GM10847 (cell line): ENCODE results near the gene LRRTM4.

Source experiments
- POLR2A ChIP-seq: IDR thresholded peaks from 2 replicates; pipeline ENCODE4 v1.6.1; 2011; ENCODE audit not compliant: insufficient read length; ENCODE audit errors: extremely low read depth

The LRRTM4 gene

DNA sequence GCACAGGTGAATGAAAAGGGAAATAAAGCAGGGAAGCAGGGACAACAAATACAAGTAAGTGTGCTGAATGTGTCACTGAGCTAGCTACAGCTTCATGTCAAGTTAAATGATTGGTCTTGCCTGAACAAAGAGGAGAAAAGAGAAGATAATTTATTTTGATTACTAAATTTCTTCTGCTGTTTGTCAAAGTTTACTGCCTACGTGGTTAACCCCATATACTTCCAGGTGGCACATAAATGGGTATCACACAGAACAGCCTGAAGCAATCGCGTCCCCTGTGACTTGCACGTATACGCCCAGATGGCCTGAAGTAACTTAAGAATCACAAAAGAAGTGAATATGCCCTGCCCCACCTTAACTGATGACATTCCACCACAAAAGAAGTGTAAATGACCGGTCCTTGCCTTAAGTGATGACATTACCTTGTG is 434.2 kb downstream of the LRRTM4 start:
- no peak for TF ChIP-seq POLR2A

DNA sequence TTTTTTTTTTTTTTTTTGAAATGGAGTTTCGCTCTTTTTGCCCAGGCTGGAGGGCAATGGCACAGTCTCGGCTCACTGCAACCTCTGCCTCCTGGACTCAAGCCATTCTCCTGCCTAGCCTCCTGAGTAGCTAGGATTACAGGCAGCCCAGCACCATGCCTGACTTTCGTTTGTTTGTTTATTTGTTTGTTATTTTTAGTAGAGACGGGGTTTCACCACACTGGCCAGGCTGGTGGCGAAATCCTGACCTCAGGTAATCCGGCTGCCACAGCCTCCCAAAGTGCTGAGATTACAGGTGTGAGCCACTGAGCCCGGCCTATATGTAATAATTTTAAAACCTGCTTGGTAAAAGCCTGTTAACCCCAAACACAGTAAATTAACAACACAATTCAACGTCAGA is 435.7 kb downstream of the LRRTM4 start:
- no peak for TF ChIP-seq POLR2A

DNA sequence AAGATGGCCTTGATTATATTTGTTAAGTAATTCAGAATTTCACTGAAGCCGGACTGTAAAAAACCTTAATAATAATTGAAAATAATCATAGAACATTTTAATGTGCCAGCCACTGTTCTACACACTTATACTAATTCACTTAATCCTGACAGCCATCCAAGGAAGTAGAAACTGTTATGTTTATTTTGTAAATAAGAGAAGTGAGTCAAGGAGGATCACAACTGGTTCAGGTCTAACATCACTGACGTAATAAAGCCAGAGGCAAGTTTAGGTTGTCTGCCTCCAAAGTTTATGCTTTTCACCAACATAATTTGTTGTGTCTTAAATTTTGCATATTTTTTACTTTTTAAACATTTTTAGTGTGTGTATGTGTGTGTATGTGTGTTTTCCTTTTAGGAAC is 436.1 kb downstream of the LRRTM4 start:
- no peak for TF ChIP-seq POLR2A

DNA sequence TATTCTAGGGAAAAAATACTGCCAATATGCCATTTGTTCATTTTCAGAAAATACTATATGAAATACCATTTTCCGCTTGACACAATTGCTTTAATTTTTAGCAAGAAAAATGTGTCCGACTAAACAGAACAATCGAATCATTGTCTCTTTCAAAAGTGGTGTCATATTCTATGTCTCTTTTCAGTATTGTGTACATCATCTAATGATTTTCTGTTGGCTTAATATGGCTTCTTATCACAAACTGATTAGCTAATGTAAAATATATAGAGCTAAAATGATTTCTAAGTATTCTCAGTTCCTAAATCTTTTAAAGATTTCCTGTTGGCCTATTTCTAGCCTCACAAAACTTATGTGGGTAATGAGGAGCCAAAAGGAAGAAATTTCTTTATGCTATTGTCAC is 436.6 kb downstream of the LRRTM4 start:
- TF ChIP-seq POLR2A, result no peak

DNA sequence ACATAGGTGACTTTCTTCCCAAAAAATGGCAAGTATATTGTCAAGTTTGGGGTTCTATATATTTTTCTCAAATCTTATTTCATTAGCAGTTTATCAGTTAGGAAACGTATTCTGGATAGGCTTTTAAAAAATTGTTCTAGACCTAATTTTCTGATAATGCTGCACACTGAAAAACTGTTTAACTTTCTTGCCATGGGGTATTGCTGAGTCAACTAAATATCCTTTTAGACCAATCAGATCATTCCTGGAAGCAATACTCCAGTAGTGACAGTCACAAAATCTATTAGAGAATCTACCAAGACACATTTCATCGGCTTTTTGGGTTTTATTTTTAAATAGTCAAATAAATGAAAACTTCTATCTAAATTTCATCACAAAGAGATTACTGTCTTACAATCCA is 440.6 kb downstream of the LRRTM4 start:
- TF ChIP-seq POLR2A, result no peak

DNA sequence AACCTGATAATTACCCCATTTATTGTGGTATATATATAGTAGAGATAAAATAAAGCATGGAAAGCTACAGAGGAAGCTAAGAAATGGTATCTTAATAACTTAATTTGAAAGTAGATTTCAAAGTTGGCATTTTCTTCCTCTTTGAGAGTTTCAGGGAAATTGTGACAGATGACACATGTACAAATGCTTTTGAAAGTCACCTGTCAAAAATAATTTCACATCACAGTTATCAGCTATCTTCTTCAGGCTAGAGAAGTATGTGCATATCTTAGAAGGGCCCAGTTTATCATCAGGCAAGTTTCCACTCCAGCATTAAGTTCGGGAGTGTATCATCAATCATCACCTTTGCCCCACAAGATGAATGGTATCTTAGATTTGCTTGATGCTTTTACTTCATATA is 457.9 kb downstream of the LRRTM4 start:
- TF ChIP-seq POLR2A, result no peak

DNA sequence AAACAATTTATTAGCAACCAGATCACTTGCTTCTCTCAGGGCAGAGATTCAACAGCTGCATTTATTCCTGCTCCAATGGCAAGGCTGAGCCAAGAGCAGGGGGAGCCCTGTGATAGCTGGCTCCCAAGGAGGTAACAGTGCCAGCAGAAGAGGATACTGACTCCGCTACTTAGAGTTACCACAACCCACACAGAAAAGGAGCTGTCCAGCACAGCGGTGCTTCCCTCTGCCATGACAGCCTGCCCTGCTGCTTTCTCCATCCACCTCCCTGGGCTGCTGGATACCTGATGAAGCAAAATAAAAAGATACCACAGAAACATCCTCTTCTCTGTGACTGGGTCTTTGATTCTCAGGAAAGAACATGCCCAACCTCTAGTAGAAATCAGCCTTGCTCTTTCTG is 467.2 kb downstream of the LRRTM4 start:
- no peak for TF ChIP-seq POLR2A

DNA sequence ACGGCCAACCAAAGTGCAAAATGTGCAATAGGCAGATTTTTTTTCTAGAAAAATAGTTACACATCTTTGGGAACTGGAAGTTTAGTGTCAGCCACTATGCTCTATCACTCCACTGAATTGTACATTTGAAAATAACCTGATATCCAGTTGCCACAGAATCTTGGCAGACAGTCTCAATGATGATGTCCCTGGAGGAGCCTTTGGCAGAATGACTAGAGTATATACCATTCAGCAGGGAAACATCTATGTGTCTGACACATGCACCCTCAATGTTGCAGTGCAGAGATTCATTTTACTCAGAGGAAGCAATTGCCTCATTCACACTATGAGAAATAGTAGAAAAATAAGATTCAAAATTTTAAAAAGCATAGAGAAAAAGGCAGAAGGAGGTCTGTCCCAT is 475.8 kb downstream of the LRRTM4 start:
- TF ChIP-seq POLR2A, result no peak

DNA sequence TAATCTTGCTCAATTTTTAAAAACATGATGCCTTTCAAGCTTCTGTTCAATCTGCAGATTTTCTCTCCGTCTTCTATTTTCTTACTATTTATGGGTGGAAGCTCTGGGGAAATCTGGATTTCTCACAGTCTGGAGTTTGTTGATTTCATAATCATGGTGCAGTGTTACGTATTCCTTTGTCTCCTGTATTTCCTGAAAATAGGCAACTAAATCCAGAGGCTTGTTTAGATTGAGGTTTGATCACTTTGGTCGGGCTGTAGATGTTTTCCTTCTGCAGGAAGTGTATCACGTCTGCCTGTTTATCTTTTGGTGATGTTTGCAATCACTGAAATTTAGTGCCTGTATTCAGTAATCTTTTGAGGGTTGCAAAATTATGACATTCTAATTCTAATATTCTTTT is 487.7 kb downstream of the LRRTM4 start:
- TF ChIP-seq POLR2A, result no peak

DNA sequence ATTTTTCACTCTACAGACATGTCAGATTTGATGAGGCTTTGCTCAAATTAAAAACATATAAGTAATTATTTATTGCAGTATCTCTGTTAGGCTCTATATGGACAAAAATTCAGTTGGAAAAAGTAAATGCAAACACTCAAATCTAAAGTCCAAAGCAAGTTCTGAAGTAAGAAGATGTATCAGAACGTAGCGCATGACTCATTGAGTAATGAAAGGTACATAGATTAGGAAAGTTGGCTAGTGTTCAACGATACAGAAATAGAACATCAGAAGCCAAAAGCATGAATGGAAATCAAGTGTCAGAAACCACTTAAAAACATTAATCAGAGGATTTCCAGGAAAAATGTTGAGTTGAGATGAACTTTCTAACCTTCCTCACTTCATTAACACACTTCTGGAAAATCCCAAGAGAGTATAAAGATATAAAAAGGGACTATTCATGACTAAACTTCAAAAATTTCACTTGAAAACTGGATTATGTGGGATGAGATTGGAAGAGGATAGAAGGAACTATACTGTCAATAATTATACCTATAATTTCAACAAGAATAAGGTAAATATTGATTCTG is 494.1 kb downstream of the LRRTM4 start:
- TF ChIP-seq POLR2A, result no peak

DNA sequence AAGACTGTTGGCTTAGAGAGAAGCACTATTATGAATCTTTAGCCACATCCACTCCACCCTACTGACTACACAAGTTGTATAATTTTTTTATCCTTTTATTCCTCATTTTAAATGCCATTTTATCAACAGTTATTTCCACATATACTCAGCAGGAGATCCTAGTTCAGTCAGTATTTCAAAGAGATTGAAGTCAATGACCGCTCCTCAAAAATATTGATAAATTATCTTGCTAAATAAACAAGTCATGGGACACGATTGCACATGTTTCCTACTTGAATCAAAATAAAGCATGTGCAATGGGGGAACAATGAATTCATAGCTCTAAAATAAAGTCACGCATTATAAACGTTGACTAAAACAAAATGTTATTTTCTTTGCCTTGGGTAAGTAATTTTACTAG is 496.5 kb downstream of the LRRTM4 start:
- TF ChIP-seq POLR2A, result no peak

DNA sequence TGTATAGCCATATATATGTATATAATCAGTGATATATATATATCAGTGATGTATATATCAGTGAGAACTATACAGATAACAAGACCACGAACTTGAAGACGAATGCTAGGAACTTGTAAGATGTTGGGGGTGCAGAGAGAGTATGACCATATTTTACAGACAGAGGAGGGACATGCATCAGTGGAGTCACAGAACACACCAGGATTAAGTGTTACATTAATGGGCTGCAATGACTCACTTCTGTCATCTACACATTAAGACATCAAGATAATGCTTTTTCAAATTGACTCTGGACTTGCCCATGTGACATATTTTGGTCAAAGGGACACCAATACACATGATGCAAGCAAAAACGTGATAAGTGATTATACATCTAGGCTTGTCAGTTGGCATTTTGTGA is 501.0 kb downstream of the LRRTM4 start:
- no peak for TF ChIP-seq POLR2A

DNA sequence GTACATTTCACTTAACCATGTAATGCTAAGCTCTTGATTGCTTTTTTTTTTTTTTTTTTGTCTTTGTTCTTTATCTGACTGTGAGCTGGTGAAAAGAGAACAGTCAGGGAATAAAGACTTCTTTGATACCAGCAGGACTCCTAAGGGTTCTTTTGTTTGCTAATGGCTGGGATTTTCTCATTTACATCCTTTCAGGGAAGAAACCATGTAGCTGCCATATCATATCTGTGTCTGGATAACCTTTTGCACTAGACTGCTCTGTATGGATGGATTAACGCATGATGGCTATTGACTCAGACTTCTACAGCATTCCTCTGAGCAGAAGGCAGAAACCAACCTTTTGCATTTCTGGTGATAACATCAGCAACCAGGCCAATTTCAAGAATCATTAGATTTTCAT is 504.0 kb downstream of the LRRTM4 start:
- TF ChIP-seq POLR2A, result no peak

DNA sequence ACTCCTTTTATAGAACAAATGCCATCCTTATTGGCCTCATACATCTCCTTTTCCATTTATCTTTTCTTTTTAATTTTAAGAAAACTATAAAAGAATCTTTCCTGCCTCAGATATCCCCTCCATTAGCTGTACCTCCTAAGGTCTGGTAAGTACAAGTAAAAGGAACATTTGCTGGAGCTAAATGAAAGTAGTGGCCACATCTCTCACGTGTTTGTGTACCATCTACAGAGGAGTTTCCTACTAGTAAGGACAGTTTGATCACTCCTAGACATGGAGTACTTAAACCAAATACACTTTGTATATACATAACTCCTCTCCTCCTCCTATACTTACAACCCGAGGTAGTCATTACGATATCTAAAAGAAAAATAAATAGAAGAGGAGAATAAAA is 504.8 kb downstream of the LRRTM4 start:
- TF ChIP-seq POLR2A, result no peak

DNA sequence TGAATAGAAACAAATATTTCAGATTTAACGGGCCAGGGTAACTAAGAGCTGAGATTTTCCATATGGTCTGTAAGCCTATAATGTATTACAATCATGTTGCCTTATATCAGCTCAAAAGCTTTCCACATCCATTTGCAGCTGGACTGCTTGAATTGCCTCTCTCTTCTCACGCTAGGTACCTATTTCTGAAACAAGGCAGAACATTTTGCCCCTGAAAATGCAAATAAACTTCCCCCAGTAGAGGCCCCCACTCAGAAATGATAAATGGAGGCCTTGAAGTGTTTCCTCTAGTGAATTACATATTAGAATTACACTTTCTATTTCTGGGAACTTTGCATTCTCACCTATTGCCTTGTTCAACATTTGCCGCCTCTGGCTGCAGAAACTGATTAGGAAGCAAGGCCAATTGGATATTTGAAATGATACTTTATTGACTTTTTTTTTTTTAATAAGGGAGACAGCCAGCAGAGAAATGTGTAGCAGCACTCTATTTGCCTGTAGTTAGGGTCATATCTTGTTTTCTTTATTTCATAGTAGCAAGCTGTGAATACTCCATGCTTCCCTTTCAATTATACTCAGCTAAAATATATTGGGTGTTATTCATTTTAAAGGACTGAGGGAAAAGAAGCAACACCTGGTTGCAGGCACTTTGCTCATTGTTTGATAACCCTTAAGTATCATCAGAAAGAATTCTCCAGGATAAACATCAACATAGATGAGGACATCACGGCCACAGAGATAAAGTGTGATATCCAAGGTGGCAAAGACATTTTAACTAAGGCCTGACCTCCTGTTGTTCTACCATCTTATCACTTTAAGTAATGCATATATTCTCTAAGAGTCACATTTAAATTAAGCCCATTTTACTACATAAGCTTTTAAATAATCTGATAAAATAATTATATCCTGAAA is 505.5 kb downstream of the LRRTM4 start:
- TF ChIP-seq POLR2A, result no peak

DNA sequence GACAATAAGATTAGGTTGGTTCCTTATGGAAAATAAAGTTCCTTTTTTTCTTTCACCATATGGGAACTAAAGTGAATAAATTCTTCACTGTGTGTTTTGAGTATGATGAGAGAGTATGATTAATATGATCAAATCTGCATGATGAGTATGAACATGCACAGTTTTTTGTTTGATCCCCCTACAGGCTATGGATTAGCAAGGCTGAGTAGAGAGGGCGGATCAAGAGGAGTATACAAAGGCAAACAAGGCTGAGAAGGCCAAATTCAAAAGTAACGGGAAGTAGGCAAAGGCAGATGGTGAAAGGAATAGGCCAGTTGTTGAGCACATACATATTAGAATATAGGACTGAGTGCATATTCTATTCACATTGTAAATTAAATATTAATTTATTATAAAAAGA is 508.2 kb downstream of the LRRTM4 start:
- no peak for TF ChIP-seq POLR2A

DNA sequence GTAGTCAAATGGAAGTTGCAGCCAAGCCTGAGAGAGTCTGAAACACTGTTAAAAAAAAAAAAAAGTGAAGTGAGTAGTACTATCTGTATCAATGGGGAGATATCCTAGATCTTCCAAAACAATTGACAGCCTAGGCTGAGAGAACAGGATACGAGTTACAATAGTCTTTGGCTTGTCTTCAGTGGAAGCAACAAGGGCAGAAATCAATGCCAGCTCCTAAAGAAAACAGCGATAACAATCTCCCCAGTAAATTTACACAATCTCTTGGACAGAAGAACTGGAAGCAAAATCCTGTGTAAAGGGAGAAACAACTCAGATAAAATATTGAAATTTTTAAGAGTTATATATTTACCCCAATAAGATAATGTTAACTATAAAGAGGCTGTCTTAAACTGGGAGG is 508.7 kb downstream of the LRRTM4 start:
- no peak for TF ChIP-seq POLR2A
